ENCODE measurements around the gene RPL10. TPM values are rescaled to one million over a fixed set of nuclear protein-coding genes. Genes with fewer than 3 reads are reported as not detected.

RPL10 gene
- total RNA-seq, 2 donors from 2014 or later, result 1,604 to 1,651 TPM

DNA sequence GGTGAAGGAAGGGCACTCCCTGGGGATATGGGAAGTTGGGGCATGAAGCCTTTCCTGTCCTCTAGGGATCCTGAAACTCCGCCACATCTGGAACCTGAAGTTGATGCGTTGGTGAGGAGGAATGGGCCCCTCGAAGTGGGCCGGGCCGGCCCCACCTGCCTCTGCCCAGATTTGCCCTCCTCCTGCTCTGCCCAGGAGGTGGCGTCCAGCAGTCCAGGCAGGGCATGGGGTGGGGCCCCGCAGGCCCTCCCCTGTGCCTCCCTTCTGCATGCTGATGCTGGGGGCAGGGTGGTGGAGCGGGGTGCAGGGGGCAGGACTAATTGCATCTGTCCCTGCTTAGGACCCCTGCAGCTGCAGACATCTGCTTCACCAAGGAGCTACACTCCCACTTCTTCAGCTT, 15.0 kb downstream of the RPL10 start:
- no peak overlapping the region for H3K27ac Mint-ChIP-seq

DNA sequence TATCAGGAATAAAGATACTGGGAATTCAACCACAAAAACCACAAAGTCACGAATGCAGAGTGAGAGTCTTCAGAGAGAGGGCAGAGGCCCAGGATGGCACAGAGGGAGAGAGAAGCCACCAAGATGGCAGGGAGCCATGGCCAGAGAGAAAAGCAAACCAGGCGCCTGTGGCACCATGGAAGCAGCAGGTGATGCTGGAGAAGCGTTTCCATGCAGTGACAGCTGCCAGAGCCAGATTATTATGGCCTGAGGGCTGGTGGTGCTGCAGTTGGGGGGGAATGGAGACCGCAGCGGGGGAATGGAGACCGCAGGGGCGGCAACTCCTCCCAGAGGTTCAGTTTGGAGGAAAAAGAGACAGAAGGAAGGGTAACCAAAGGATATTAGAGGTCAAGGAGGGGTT, 19.0 kb downstream of the RPL10 start:
- H3K4me3 Mint-ChIP-seq, result no peak overlapping the region
- H3K27me3 Mint-ChIP-seq, result no peaks in the 10 kb centered on the region

More for the DNA sequence above, 15.0 kb downstream of the RPL10 start:
- Mint-ChIP-seq H3K4me1 (peaks cover 8% of the 10 kb centered on the region), H3K9me3 (no peaks in the 10 kb centered on the region), H3K4me3 (peak overlapping the region; percentile 75), H3K27me3 (no peaks in the 10 kb centered on the region), H3K36me3 (ENCODE audit: low read depth) (peaks cover 12% of the 10 kb centered on the region)
- ATAC-seq (replicated peaks), result no peak

DNA sequence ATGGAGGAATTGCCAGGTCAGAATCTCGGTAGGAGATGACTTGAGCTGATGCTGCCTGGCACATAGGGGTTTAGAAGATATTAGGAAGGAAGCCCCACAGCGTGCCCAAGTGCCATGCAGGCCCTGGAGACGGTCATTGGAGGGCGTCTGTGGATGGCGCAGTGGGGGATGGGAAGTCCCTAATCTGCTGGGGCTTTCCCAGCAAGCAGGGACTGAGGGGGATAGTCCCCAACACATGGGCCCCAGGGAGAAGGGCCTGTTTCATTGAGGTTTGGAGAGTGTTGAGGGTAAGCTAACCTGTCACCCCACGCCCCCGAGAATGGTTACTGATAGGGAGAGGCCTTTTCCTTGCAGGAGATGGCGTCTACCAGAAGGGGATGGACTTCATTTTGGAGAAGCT, 21.0 kb downstream of the RPL10 start:
- no peak for ATAC-seq (replicated peaks)
- Mint-ChIP-seq H3K27me3 (no peaks in the 10 kb centered on the region), H3K36me3 (ENCODE audit: low read depth) (no peaks in the 10 kb centered on the region), H3K4me3 (no peak overlapping the region), H3K27ac (no peak overlapping the region), H3K4me1 (no peaks in the 10 kb centered on the region), H3K9me3 (no peaks in the 10 kb centered on the region)

More for the DNA sequence above, 19.0 kb downstream of the RPL10 start:
- Mint-ChIP-seq H3K9me3 (no peaks in the 10 kb centered on the region), H3K4me1 (peaks cover 3% of the 10 kb centered on the region), H3K27ac (no peak overlapping the region), H3K36me3 (ENCODE audit: low read depth) (peaks cover 6% of the 10 kb centered on the region)
- no peak for ATAC-seq (replicated peaks)

DNA sequence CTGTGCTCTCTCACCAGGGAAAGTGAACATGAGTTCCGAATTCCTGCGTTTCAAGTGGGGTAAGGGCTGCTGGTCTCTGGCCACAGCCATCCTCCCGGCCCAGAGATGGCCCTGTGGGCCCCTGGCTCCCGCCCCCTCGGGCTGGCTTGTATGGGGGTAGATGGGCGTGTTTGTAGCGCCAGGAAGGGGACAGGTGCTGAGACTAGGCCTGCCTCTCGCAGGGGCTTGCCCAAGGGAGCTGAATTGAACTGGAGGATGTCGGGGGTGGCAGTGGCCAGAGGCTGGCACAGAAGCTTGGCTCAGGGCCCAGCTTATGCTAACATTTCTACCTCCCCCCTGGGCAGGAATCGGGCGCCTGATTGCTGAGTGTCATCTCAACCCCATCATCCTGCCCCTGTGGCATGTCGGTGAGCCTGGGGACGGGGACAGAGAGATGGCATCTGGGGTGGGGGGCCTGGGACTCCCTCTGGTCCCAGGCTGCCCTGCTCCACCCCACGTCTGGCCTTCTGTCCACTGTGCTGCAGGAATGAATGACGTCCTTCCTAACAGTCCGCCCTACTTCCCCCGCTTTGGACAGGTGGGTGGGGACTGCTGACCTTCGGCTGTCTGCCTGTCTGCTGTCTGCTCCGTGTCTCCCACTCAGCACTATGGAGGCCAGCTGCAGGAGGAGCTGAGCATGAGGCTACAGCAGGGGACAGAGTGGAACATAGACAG, 21.7 kb downstream of the RPL10 start:
- H3K36me3 Mint-ChIP-seq (ENCODE audit: low read depth), result no peaks in the 10 kb centered on the region
- no peak for ATAC-seq (replicated peaks)
- H3K9me3 Mint-ChIP-seq, result no peaks in the 10 kb centered on the region
- H3K4me1 Mint-ChIP-seq, result no peaks in the 10 kb centered on the region
- no peak overlapping the region for H3K4me3 Mint-ChIP-seq
- H3K27me3 Mint-ChIP-seq, result no peaks in the 10 kb centered on the region
- no peak overlapping the region for H3K27ac Mint-ChIP-seq

DNA sequence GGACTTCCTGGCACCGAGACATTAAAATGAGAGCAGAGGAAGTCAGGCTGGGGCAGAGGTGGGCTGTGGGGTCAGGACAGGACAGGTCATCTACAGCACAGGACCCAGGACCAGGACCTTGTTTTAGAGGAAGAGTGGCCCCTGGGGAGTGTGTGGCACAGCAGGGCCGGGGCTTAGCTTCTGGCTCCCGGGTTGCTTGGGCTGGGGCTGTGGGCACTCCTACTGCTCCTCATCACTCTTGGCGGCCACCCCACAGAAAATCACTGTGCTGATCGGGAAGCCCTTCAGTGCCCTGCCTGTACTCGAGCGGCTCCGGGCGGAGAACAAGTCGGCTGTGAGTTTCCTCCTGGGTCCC, 22.2 kb downstream of the RPL10 start:
- H3K27me3 Mint-ChIP-seq, result no peaks in the 10 kb centered on the region
- no peaks in the 10 kb centered on the region for H3K9me3 Mint-ChIP-seq
- no peaks in the 10 kb centered on the region for H3K4me1 Mint-ChIP-seq
- no peak overlapping the region for H3K27ac Mint-ChIP-seq
- H3K4me3 Mint-ChIP-seq, result no peak overlapping the region
- no peaks in the 10 kb centered on the region for H3K36me3 Mint-ChIP-seq (ENCODE audit: low read depth)
- ATAC-seq (replicated peaks), result no peak

DNA sequence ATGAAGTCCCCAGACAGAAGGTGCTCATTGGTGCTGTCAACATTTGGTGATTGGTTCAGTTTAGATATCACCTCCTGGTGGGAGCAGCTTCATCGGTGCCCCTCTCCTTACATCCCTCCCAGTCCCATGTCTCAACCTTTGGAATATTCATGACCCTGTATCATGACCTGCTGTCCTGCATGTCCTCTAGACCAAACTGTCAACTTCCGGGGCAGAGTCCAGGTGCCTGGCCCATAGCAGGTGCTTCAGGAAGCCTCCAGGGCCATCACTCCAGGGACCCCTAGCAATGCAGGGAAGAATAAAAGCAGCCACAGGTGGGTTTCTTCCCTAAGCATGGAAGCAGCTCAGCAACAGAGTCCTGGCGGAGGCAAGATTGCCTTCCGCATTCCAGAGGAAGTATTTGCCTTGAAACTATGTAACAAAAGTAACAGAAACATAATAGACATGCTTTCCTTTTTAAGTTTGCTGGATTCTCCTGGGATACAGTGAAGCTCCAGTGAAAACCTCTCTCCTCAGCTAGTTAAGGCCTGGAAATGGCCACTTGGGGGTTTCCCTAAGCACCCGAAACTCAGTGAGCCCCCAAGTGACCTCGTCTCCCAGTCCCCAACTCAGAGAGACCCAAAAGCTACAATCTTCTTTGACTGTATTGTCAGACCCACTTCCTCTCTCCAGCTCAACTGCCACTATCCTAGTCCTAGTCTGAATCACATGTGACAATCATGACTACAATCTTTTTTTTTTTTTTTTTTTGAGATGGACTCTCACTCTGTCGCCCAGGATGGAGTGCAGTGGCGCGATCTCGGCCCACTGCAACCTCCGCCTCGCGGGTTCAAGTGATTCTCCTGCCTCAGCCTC, 29.0 kb downstream of the RPL10 start:
- Mint-ChIP-seq H3K9me3 (no peaks in the 10 kb centered on the region), H3K36me3 (ENCODE audit: low read depth) (peaks cover 7% of the 10 kb centered on the region), H3K27ac (no peak overlapping the region), H3K4me1 (peaks cover 6% of the 10 kb centered on the region), H3K27me3 (no peaks in the 10 kb centered on the region), H3K4me3 (peak overlapping the region; percentile 85)
- no peak for ATAC-seq (replicated peaks)

DNA sequence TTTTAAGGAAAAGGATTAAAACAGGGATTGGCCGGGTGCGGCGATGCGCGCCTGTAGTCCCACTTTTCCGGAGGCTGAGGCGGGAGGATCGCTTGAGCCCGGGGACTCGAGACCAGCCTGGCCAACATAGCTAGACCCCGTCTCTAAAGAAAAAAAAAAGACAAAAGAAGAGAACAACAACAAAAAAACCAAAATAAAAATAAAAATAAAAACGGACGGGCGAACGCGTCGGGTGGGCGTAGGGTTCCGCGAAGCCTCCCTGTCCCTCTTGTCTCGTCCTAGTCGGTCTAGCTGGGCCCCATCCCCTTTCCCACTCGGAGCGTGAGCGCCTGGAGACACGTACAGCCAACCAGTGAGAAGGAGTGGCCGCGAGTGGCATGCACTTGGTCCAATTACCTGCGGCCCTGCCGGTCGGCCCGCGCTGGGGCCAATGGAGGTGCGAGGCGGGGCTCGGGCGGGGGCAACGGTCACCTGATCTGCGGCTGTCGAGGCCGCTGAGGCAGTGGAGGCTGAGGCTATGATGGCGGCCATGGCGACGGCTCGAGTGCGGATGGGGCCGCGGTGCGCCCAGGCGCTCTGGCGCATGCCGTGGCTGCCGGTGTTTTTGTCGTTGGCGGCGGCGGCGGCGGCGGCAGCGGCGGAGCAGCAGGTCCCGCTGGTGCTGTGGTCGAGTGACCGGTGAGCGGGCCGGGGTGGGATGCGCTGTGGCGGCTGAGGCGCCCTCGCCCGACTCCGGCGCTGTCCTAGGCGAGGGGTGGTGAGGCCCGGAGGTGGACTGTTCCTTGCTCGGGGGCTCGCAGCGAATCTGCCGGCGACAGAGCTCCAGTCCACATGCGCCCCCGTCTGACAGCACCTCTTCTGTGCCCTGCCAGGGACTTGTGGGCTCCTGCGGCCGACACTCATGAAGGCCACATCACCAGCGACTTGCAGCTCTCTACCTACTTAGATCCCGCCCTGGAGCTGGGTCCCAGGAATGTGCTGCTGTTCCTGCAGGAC, 30.3 kb downstream of the RPL10 start, which contains the start of gene ATP6AP1:
ATP6AP1 (plus strand) TSS at position 502 of the 996 bp plus-strand sequence; CDS start at position 518, 16 bp downstream.
- Mint-ChIP-seq H3K9me3 (no peaks in the 10 kb centered on the region), H3K27ac (peak within 1 kb of the TSS; percentile 73), H3K4me1 (peaks cover 6% of the 10 kb centered on the region), H3K27me3 (no peaks in the 10 kb centered on the region), H3K36me3 (ENCODE audit: low read depth) (peaks cover 14% of the 10 kb centered on the region), H3K4me3 (peak within 1 kb of the TSS; percentile 85)
- peak; percentile 99 for ATAC-seq (replicated peaks)

DNA sequence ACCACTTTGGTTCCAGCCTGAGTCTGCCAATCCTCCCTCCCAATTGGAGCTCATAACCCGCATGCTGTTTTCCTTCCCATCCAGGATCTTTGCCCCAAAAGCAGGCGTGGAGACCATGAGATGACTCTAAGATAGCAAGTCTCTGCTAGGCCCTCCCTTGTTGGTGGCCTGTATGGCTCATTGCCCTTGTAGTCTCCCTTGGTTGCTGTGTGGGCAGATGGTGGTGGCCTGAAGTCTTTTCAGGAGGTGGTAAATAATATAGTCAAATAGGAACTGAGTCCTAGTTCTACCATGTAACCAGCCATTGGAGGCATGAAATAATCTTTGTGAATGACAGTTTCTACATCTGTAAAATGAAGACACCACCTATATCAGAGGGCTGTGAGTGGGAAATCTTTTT, 31.5 kb downstream of the RPL10 start:
- peaks cover 22% of the 10 kb centered on the region for H3K36me3 Mint-ChIP-seq (ENCODE audit: low read depth)
- no peaks in the 10 kb centered on the region for H3K27me3 Mint-ChIP-seq
- no peaks in the 10 kb centered on the region for H3K9me3 Mint-ChIP-seq
- ATAC-seq (replicated peaks), result peak; percentile 29
- peak overlapping the region; percentile 85 for H3K4me3 Mint-ChIP-seq
- H3K4me1 Mint-ChIP-seq, result peaks cover 6% of the 10 kb centered on the region
- H3K27ac Mint-ChIP-seq, result peak overlapping the region; percentile 25

DNA sequence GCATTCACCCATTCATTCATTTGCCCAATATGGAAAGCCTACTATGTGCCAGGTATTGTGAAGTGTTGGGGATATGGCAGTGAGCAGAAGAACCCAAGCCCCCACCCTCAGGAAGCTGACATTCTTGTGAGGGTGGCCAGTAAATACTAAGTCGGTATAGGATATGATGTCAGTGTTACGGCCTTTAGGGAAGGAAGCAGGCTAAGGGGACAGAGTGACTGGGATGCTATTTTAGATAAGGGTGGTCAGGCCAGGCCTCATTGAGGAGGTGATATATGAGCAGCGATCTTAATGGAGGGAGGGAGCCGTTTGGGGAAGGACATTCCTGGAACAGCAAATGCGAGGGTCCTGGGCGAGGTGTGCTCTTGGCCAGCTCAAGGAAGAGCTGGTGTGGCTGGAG, 32.3 kb downstream of the RPL10 start:
- peaks cover 6% of the 10 kb centered on the region for H3K4me1 Mint-ChIP-seq
- no peaks in the 10 kb centered on the region for H3K9me3 Mint-ChIP-seq
- H3K27me3 Mint-ChIP-seq, result no peaks in the 10 kb centered on the region
- peaks cover 22% of the 10 kb centered on the region for H3K36me3 Mint-ChIP-seq (ENCODE audit: low read depth)
- ATAC-seq (replicated peaks), result no peak
- peak overlapping the region; percentile 85 for H3K4me3 Mint-ChIP-seq
- H3K27ac Mint-ChIP-seq, result peak overlapping the region; percentile 54

DNA sequence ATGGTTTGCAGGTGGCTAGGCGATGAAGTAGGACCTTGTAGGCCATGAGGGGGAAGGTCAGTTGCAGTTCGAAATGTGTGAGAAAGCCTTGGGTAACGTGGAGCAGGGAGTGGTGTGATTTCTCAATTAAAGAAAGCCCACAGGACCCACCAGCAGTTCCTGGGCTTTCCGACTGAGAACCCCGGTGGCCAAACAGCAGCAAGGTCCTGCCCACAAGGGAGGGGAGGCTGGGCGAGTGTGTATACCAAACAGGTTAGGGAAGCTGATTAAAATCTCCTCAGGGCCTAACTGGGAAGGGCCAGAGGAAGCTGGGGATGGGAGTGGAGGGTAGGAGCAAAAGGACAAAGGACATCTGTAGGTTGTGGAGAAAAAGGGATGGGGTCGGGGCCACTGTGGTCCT, 32.7 kb downstream of the RPL10 start:
- no peak for ATAC-seq (replicated peaks)
- no peaks in the 10 kb centered on the region for H3K9me3 Mint-ChIP-seq
- H3K4me1 Mint-ChIP-seq, result peaks cover 8% of the 10 kb centered on the region
- no peaks in the 10 kb centered on the region for H3K27me3 Mint-ChIP-seq
- peak overlapping the region; percentile 85 for H3K4me3 Mint-ChIP-seq
- peak overlapping the region; percentile 54 for H3K27ac Mint-ChIP-seq
- H3K36me3 Mint-ChIP-seq (ENCODE audit: low read depth), result peaks cover 27% of the 10 kb centered on the region

DNA sequence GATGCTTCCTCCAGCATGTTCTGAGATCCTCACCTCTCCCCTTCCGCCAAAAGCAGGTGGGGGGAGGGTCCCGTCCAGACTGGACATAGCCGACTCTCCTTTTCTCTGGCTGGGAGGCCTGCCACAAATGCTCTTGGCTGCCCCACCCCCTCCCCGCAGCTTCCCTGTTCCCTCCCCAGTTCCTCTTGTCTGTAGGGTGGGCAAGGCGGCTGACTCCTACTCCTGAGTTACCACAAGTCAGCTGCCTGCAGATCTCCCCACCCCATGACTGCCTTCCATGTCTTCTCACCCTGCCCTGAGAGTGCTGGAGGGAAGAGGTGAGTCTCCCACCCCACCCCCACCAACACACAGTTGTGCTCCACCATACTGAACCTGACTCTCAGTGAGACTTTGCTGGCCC, 33.2 kb downstream of the RPL10 start:
- ATAC-seq (replicated peaks), result no peak
- H3K27ac Mint-ChIP-seq, result no peak overlapping the region
- H3K9me3 Mint-ChIP-seq, result no peaks in the 10 kb centered on the region
- H3K27me3 Mint-ChIP-seq, result no peaks in the 10 kb centered on the region
- peaks cover 31% of the 10 kb centered on the region for H3K36me3 Mint-ChIP-seq (ENCODE audit: low read depth)
- H3K4me1 Mint-ChIP-seq, result peaks cover 12% of the 10 kb centered on the region
- no peak overlapping the region for H3K4me3 Mint-ChIP-seq

DNA sequence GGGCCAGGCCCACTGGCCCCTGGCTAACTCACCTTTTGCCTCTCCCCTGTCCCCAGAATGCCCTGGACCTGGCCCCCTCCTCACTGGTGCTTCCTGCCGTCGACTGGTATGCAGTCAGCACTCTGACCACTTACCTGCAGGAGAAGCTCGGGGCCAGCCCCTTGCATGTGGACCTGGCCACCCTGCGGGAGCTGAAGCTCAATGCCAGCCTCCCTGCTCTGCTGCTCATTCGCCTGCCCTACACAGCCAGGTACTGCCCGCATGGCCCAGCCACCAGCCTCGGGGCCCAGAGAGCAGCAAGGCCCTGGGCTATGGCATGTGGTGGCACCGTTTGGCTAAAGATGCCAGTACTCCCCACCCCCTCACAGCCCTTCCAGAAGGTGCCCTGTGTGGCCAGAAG, 34.0 kb downstream of the RPL10 start:
- Mint-ChIP-seq H3K27me3 (no peaks in the 10 kb centered on the region), H3K27ac (no peak overlapping the region), H3K4me3 (no peak overlapping the region), H3K4me1 (peaks cover 12% of the 10 kb centered on the region), H3K36me3 (ENCODE audit: low read depth) (peaks cover 35% of the 10 kb centered on the region), H3K9me3 (no peaks in the 10 kb centered on the region)
- ATAC-seq (replicated peaks), result no peak

DNA sequence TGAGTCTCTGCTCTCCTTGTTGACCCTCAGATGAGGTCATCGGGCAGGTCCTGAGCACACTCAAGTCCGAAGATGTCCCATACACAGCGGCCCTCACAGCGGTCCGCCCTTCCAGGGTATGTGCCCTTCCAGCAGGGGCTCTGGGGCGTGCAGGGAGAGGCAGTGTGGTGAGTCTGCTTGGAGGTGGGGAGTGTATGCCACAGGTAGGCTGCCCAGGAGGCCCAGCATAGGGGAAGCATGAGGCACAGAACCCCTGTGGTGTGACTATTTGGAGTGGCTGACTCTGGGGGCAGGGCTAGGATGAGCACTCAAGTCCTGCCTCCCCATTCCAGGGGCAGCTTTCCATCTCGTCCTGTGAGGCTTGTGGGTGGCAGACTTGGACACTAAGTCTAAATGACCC, 35.4 kb downstream of the RPL10 start:
- H3K9me3 Mint-ChIP-seq, result no peaks in the 10 kb centered on the region
- no peak for ATAC-seq (replicated peaks)
- no peak overlapping the region for H3K4me3 Mint-ChIP-seq
- H3K27ac Mint-ChIP-seq, result no peak overlapping the region
- H3K4me1 Mint-ChIP-seq, result peaks cover 12% of the 10 kb centered on the region
- H3K27me3 Mint-ChIP-seq, result no peaks in the 10 kb centered on the region
- peaks cover 49% of the 10 kb centered on the region for H3K36me3 Mint-ChIP-seq (ENCODE audit: low read depth)

Measured in activated T-helper 17 cell treated with anti-CD3 and anti-CD28 coated beads, Interleukin-2, amount 50 U/mL, for 72 hours (primary cell).